Mucosa of gallbladder (tissue), 1 donor: ENCODE measurements around the gene RPS13. TPM values are rescaled to one million over a fixed set of nuclear protein-coding genes. Genes with fewer than 3 reads are reported as not detected.

Experiments used
- DNase-seq: peaks from one replicate; pipeline ENCODE4 v3.0.0-alpha.2; 2020; ENCODE audit warnings: low spot score
- total RNA-seq: library from RNA; stranded (reverse); gene quantifications from one replicate; pipeline ENCODE4 v1.2.1, GENCODE V29; 2021
- donor health status: DM: no; HTN: no; CAD: no.

The RPS13 gene
- total RNA-seq, 1 donor from 2014 or later, result 703 TPM

DNA sequence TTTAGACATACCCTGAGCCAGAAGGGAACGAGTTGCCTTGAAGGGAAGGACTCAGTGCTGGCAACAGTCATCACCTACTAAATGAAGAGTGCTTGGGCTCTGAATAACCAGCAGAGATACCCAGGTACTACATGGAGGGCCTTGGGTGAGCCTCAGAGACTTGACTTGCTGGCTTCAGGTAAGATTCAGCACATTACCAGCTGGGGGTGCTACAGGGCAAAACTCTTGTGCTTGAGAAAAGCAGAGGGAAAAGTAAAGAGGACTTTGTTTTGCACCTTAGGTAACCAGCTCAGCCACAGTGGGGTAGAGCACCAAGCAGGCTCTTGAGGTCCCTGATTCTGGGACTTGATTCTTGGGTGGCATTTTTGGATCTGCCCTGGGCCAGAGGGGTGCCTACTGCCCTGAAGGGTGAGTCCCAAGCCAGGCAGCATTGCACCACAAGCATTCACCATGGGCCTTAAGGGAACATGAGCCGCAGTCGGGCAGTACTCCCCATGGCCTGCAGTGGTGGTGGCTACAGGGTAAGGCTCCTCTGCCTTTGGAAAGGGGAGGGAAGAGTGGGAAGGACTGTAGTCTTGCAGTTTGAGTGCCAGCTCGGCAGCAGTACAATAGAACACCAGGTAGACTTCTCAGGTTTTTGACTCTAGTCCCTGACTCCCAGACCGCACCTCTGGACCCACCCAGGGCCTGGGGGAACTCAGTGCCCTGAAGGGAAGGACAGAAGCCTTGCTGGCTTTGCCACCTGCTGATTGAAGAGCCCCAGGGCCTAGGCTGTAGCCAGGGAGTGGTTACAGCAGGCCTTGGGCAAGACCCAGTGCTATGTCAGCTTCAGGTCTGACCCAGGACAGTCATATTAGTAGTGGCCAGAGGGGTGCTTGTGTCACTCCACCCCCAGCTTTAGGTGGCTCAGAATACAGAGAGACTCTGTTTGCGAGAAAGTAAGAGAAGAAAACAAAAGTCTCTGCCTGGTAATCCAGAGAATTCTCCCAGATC is 40.5 kb downstream of the RPS13 start:
- peak; percentile 44 for DNase-seq

GRCh38 chr11:17034027-17034426 is 43.4 kb downstream of the RPS13 start:
- peak; percentile 4 for DNase-seq

- DNase-seq, result peak; percentile 6
Measured at GRCh38 chr11:17026487-17027082, 50.9 kb downstream of the RPS13 start.

- DNase-seq, result no peak
Measured at GRCh38 chr11:17024924-17025323, 52.5 kb downstream of the RPS13 start.

Other genes with a start within 250 kb of the RPS13 start
- gene PLEKHA7, start 63.3 kb downstream of the RPS13 start, total RNA-seq, result 60.9 TPM
- 83.7 TPM for gene PIK3C2A, start 130.3 kb upstream of the RPS13 start, total RNA-seq
- 145 TPM for gene NUCB2, start 199.1 kb upstream of the RPS13 start, total RNA-seq